T-helper 1 cell treated with Interleukin-12 subunit alpha and Interleukin-12 subunit beta and Interleukin-4 antibody, amounts not matched to agents 30 μg/mL and 1 μg/mL, for 36 hours (primary cell): ENCODE measurements around the gene GAB2.

Experiments
- H3K27ac Mint-ChIP-seq: one replicate; pipeline ENCODE4 v1.8.0; 2021; ENCODE audit warnings: mild to moderate bottlenecking, mixed read lengths
- H3K27me3 Mint-ChIP-seq: one replicate; pipeline ENCODE4 v1.8.0; 2021; ENCODE audit warnings: low read depth, mixed read lengths
- H3K36me3 Mint-ChIP-seq: one replicate; pipeline ENCODE4 v1.8.0; 2021; ENCODE audit warnings: low read depth, mixed read lengths
- H3K4me1 Mint-ChIP-seq: one replicate; pipeline ENCODE4 v1.8.0; 2021; ENCODE audit warnings: low read depth, mixed read lengths
- H3K4me3 Mint-ChIP-seq: one replicate; pipeline ENCODE4 v1.8.0; 2021; ENCODE audit warnings: mild to moderate bottlenecking, moderate library complexity, mixed read lengths
- H3K9me3 Mint-ChIP-seq: one replicate; pipeline ENCODE4 v1.8.0; 2021; ENCODE audit warnings: mixed read lengths

GAB2 gene

GRCh38 chr11:78438298-78438975 is 20.8 kb upstream of the GAB2 start:
- no peaks in the 10 kb centered on the region for H3K27me3 Mint-ChIP-seq
- H3K36me3 Mint-ChIP-seq, result peaks cover 12% of the 10 kb centered on the region
- peaks cover 4% of the 10 kb centered on the region for H3K4me1 Mint-ChIP-seq
- H3K9me3 Mint-ChIP-seq, result no peaks in the 10 kb centered on the region
- no peak overlapping the region for H3K27ac Mint-ChIP-seq
- no peak overlapping the region for H3K4me3 Mint-ChIP-seq

- H3K27ac Mint-ChIP-seq, result no peak overlapping the region
Measured at GRCh38 chr11:78432956-78433355, 15.3 kb upstream of the GAB2 start.

DNA sequence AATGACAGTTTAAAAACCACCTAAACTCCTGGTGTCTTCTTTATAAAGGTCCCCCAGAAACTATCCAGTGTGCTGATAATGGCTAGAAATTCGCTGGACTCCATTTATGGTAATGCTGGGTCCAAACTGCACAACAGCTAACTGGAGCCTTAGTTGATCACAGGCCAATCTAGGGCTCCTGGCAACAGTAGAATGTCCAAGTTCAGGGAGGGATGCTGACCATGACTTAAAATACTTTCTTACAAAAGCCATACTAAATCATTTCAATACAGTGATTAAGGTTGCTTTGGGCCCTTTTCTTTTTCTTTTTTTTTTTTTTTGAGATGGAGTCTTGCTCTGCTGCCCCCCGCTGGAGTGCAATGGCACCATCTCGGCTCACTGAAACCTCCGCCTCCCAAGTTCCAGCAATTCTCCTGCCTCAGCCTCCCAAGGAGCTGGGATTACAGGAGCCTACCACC is 14.5 kb upstream of the GAB2 start:
- H3K4me3 Mint-ChIP-seq, result no peak overlapping the region
- no peaks in the 10 kb centered on the region for H3K27me3 Mint-ChIP-seq
- no peak overlapping the region for H3K27ac Mint-ChIP-seq
- H3K4me1 Mint-ChIP-seq, result peaks cover 24% of the 10 kb centered on the region
- H3K9me3 Mint-ChIP-seq, result no peaks in the 10 kb centered on the region
- H3K36me3 Mint-ChIP-seq, result peaks cover 3% of the 10 kb centered on the region

More at GRCh38 chr11:78432956-78433355, 15.3 kb upstream of the GAB2 start:
- H3K4me1 Mint-ChIP-seq, result peaks cover 18% of the 10 kb centered on the region
- H3K4me3 Mint-ChIP-seq, result no peak overlapping the region
- no peaks in the 10 kb centered on the region for H3K27me3 Mint-ChIP-seq
- peaks cover 6% of the 10 kb centered on the region for H3K36me3 Mint-ChIP-seq
- H3K9me3 Mint-ChIP-seq, result no peaks in the 10 kb centered on the region

DNA sequence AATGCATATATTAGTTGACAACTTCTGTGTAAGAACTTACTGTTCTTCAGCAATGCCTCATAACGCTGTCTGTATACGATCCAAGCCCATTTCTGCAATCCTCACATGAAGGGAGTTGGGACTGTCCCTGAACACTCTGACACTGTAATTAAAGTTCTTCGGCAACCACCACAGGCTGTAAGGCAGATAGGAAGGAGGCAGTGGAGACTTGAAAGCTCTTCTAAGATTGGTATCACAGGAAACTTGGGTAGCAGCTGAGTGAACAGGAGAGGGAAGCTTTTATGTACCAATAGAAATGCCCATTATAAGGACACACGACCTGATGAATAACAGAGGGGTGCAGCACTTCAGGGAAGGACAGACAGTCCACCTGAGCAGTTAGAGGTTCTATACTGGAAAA is 12.0 kb upstream of the GAB2 start:
- Mint-ChIP-seq H3K27ac (peak overlapping the region; percentile 26), H3K9me3 (no peaks in the 10 kb centered on the region), H3K4me1 (peaks cover 40% of the 10 kb centered on the region), H3K36me3 (peaks cover 5% of the 10 kb centered on the region), H3K4me3 (no peak overlapping the region), H3K27me3 (no peaks in the 10 kb centered on the region)

DNA sequence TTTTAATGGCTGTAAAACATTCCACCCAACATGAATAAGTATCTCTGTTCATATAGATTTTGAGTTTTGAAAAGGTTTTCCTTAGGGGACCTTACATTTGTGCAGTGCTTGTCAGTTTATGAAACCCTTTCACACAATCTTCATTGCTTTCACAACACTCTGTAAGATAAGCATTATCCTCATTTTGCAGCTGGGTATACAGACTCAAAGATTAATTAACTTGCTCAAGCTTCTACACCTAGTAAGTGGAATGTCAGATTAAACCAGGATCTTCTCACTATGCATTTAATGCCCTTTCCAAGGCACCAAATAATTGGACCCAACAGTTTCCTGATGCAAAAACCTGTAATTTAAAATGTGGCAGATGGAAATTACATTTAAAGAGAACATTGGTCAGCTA is 11.6 kb upstream of the GAB2 start:
- Mint-ChIP-seq H3K27me3 (no peaks in the 10 kb centered on the region), H3K27ac (no peak overlapping the region), H3K9me3 (no peaks in the 10 kb centered on the region), H3K36me3 (peaks cover 7% of the 10 kb centered on the region), H3K4me1 (peaks cover 45% of the 10 kb centered on the region), H3K4me3 (no peak overlapping the region)

- Mint-ChIP-seq H3K27ac (no peak overlapping the region), H3K4me3 (no peak overlapping the region), H3K27me3 (no peaks in the 10 kb centered on the region), H3K9me3 (no peaks in the 10 kb centered on the region), H3K36me3 (peaks cover 10% of the 10 kb centered on the region), H3K4me1 (peaks cover 48% of the 10 kb centered on the region)
Measured at GRCh38 chr11:78428773-78429172, 11.2 kb upstream of the GAB2 start.

DNA sequence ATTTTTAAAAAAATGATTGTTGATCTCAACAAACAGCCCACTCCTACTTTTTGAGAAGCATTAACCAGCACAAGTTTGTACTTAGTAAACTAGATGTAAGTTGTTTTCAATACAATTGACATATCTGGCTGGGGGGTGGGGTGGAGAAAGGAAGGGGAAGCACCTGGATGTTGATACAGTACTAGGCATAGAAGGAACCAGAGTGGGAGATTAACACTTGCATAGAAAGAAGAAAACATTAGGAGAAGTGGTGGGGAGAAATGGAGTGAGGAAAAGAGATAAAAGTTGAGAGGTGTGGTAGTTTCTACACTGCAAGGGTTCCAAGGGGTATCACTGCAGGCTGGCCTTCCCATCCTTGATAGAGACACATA is 10.6 kb upstream of the GAB2 start:
- no peak overlapping the region for H3K27ac Mint-ChIP-seq

DNA sequence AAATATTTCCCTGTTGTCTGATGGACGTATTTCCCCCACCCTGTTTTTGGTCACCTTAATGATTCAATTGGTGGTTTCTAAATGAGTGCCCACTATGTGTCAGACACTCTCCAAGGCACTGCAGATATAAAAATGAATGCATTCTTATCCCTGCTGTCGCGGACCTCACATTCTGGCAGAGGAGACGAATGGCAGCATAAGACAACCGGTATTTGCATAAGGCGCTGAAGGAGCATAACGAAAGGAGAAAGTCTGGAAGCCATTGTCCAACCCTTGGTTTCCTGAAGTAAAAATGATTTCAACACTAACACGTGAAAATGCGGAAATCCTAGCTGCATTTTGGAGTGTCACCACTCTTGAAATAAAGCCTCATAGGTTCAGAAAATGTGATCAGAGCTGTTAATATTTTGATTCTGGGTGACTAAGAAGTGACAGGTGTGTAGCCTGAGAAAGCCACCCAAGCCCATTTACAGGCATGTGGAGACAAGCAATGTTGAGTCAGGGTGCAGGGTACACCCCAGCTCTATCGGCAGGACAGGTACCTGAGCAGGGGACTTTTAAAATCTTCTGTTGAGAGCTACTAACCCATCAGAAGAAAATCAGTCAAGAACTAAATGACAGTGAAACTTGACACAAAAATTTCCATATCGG is 10.1 kb upstream of the GAB2 start:
- Mint-ChIP-seq H3K36me3 (peaks cover 10% of the 10 kb centered on the region), H3K27ac (no peak overlapping the region), H3K9me3 (no peaks in the 10 kb centered on the region), H3K4me3 (no peak overlapping the region), H3K4me1 (peaks cover 48% of the 10 kb centered on the region), H3K27me3 (peaks cover 3% of the 10 kb centered on the region)

More for the DNA sequence above, 10.6 kb upstream of the GAB2 start:
- Mint-ChIP-seq H3K4me1 (peaks cover 48% of the 10 kb centered on the region), H3K4me3 (no peak overlapping the region), H3K36me3 (peaks cover 10% of the 10 kb centered on the region), H3K27me3 (no peaks in the 10 kb centered on the region), H3K9me3 (no peaks in the 10 kb centered on the region)

DNA sequence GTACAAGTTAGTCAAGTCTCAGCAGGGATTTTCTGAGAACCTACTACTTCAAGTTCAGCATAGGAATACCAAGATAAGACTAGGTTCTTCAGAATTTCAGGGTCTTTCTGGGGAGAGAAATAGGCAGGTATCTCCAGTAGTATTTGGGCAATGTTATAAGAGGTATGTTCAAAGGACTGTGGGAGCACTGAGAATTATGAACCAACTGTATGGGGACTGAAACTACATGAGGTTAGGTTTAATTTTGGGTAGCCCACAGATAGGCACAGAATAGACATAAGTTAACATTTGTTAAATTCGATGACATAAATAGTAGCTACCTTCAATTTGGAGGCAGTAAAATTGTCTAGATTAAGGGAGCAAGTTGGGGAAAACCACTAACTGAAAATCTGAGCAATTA is 9.2 kb upstream of the GAB2 start:
- H3K9me3 Mint-ChIP-seq, result no peaks in the 10 kb centered on the region
- H3K4me1 Mint-ChIP-seq, result peaks cover 49% of the 10 kb centered on the region
- H3K27me3 Mint-ChIP-seq, result peaks cover 3% of the 10 kb centered on the region
- no peak overlapping the region for H3K4me3 Mint-ChIP-seq
- peaks cover 10% of the 10 kb centered on the region for H3K36me3 Mint-ChIP-seq
- no peak overlapping the region for H3K27ac Mint-ChIP-seq

- Mint-ChIP-seq H3K27ac (peak overlapping the region; percentile 55), H3K9me3 (no peaks in the 10 kb centered on the region), H3K36me3 (peaks cover 10% of the 10 kb centered on the region), H3K4me1 (peaks cover 58% of the 10 kb centered on the region), H3K27me3 (peaks cover 3% of the 10 kb centered on the region), H3K4me3 (no peak overlapping the region)
Measured at GRCh38 chr11:78425399-78426070, 7.9 kb upstream of the GAB2 start.

DNA sequence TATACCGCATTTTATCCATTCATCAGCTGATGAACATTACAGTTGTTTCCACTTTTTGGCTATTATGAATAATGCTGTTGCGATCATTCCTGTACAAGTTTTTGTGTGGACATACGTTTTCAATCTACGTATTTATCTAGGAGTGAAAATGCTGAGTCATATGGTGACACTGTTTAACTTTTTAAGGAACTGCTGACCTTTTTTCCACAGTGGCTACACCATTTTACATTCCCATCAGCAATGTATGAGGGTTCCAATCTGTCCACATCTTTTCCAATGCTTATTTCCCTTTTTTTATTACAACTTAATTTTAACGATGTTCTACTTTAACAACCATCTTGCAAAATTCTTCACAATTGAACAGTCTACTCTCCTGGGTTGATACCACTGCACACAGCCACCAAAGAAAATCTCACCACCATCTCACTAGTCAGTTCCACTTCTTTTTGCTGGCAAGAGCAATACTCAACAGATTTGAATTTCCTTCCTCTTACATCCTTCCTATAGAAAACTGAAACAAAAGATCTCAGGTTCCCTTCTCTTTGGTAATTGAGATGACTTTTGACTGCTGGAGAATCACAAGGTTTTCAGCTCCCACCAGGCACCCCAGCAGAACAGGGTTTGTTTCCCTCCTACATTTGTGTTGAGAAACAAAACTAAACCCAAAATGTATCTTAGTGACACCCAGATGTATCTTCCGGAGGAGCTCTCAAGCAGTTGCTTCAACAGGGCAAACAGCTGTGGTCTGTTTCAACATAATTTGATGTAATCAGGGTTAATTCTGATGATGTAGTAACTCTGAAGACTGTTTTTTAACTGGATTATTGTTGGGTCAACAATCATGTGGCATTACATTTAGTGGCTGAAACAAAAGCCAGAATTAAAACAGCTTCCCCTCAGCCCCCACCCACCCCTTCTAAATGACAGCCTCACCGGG is 7.0 kb upstream of the GAB2 start:
- Mint-ChIP-seq H3K27me3 (peaks cover 8% of the 10 kb centered on the region), H3K4me3 (peak overlapping the region; percentile 70), H3K27ac (peak overlapping the region; percentile 88), H3K4me1 (peaks cover 60% of the 10 kb centered on the region), H3K36me3 (peaks cover 11% of the 10 kb centered on the region), H3K9me3 (no peaks in the 10 kb centered on the region)

DNA sequence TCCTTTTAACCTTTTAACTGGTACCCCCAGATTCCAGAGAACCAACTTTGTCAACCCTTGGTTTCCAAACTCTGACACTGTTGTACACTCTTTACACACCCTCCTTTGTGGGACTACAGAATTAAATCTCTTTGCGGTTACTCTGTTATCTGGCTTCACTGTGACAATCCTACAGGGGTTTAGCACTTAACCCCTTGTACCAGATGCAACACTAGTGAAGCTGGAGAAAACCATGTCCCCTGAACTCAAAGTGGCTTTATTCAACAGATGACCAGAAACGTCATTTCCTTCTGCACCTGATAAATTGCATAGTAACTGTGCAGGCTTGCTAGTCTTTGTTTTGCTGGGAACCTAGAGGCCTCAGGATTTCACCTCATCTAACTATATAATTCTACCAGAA is 5.6 kb upstream of the GAB2 start:
- H3K27me3 Mint-ChIP-seq, result peaks cover 21% of the 10 kb centered on the region
- no peaks in the 10 kb centered on the region for H3K9me3 Mint-ChIP-seq
- peaks cover 63% of the 10 kb centered on the region for H3K4me1 Mint-ChIP-seq
- H3K4me3 Mint-ChIP-seq, result no peak overlapping the region
- H3K36me3 Mint-ChIP-seq, result peaks cover 10% of the 10 kb centered on the region
- no peak overlapping the region for H3K27ac Mint-ChIP-seq

- Mint-ChIP-seq H3K4me3 (peak overlapping the region; percentile 68), H3K9me3 (no peaks in the 10 kb centered on the region), H3K36me3 (peaks cover 15% of the 10 kb centered on the region), H3K27ac (peak overlapping the region; percentile 39), H3K4me1 (peaks cover 58% of the 10 kb centered on the region), H3K27me3 (peaks cover 27% of the 10 kb centered on the region)
Measured at GRCh38 chr11:78420796-78421209, 3.2 kb upstream of the GAB2 start.

- H3K36me3 Mint-ChIP-seq, result peaks cover 18% of the 10 kb centered on the region
- no peaks in the 10 kb centered on the region for H3K9me3 Mint-ChIP-seq
- peak overlapping the region; percentile 62 for H3K27ac Mint-ChIP-seq
- peaks cover 27% of the 10 kb centered on the region for H3K27me3 Mint-ChIP-seq
- H3K4me1 Mint-ChIP-seq, result peaks cover 59% of the 10 kb centered on the region
- H3K4me3 Mint-ChIP-seq, result peak overlapping the region; percentile 68
Measured at GRCh38 chr11:78420255-78420764, 2.7 kb upstream of the GAB2 start.
